ENCODE results near the gene NCAM2.

The NCAM2 gene

GRCh38 chr21:20997636-20998455 lies at the start of gene NCAM2:
Gene NCAM2 (plus strand): TSS chr21:20998409.
- peak; percentile 53 to 60 for DNase-seq

GRCh38 chr21:20949884-20950283 lies 48.3 kb upstream of the NCAM2 start:
- no peak for DNase-seq

GRCh38 chr21:20965816-20966215 lies 32.4 kb upstream of the NCAM2 start:
- no peak for DNase-seq

- DNase-seq, result no peak
These were observed 29.8 kb upstream of the NCAM2 start for GRCh38 chr21:20968391-20968790.

- DNase-seq, result no peak
These were observed 27.5 kb upstream of the NCAM2 start for GRCh38 chr21:20970691-20971090.

- peak in 1 of 2 donors; percentile 3 for DNase-seq
These were observed 26.8 kb upstream of the NCAM2 start for GRCh38 chr21:20971296-20971921.

- no peak for DNase-seq
These were observed 3.4 kb upstream of the NCAM2 start for GRCh38 chr21:20994790-20995189.

- DNase-seq, result no peak
These were observed 1.5 kb upstream of the NCAM2 start for GRCh38 chr21:20996421-20997310.

GRCh38 chr21:20997311-20997635 lies 936 bp upstream of the NCAM2 start:
- no peak for DNase-seq

GRCh38 chr21:20998456-20998789 lies 214 bp downstream of the NCAM2 start:
- no peak for DNase-seq

- DNase-seq, result no peak
These were observed 677 bp downstream of the NCAM2 start for GRCh38 chr21:20998886-20999285.

GRCh38 chr21:20999659-21000058 lies 1.4 kb downstream of the NCAM2 start:
- DNase-seq, result peak; percentile 26 to 40

GRCh38 chr21:21000591-21001175 lies 2.5 kb downstream of the NCAM2 start:
- DNase-seq, result no peak

- DNase-seq, result no peak
These were observed 3.4 kb downstream of the NCAM2 start for GRCh38 chr21:21001591-21002100.

- DNase-seq, result no peak
These were observed 3.9 kb downstream of the NCAM2 start for GRCh38 chr21:21002153-21002552.

GRCh38 chr21:21003701-21004100 lies 5.5 kb downstream of the NCAM2 start:
- no peak for DNase-seq

- DNase-seq, result no peak
These were observed 9.4 kb downstream of the NCAM2 start for GRCh38 chr21:21007606-21008005.

GRCh38 chr21:21010228-21010627 lies 12.0 kb downstream of the NCAM2 start:
- no peak for DNase-seq

- DNase-seq, result no peak
These were observed 12.5 kb downstream of the NCAM2 start for GRCh38 chr21:21010698-21011097.

GRCh38 chr21:21018821-21019220 lies 20.6 kb downstream of the NCAM2 start:
- DNase-seq, result no peak

- no peak for DNase-seq
These were observed 21.5 kb downstream of the NCAM2 start for GRCh38 chr21:21019681-21020080.

GRCh38 chr21:21025742-21026141 lies 27.5 kb downstream of the NCAM2 start:
- DNase-seq, result no peak

- no peak for DNase-seq
These were observed 30.1 kb downstream of the NCAM2 start for GRCh38 chr21:21028275-21028820.
